Neuronal stem cell (in vitro differentiated cells): ENCODE results near the gene CHRNG.

Experiments used
- DNase-seq: peaks from one replicate; pipeline ENCODE4 v3.0.0-alpha.2; 2013; ENCODE audit warnings: low spot score
- H2AFZ ChIP-seq: one replicate; pipeline ENCODE4 v1.6.1; 2013; ENCODE audit warnings: mild to moderate bottlenecking, low read length, inconsistent platforms
- H2AK5ac ChIP-seq: 2 replicates; pipeline ENCODE4 v1.6.1; 2013; ENCODE audit warnings: low read depth, mild to moderate bottlenecking, inconsistent platforms, low read length, moderate library complexity, mixed read lengths
- H2BK120ac ChIP-seq: 2 replicates; pipeline ENCODE4 v1.6.1; 2013; ENCODE audit warnings: low read depth, mild to moderate bottlenecking, inconsistent platforms, low read length, moderate library complexity, mixed read lengths
- H2BK12ac ChIP-seq: one replicate; pipeline ENCODE4 v1.6.1; 2013; ENCODE audit warnings: low read length, inconsistent platforms
- H2BK15ac ChIP-seq: 2 replicates; pipeline ENCODE4 v1.6.1; 2013; ENCODE audit warnings: mild to moderate bottlenecking, low read length, inconsistent platforms, mixed read lengths
- H2BK5ac ChIP-seq: one replicate; pipeline ENCODE4 v1.6.1; 2013; ENCODE audit warnings: inconsistent platforms, mild to moderate bottlenecking, low read length, moderate library complexity
- H3K14ac ChIP-seq: one replicate; pipeline ENCODE4 v1.6.1; 2013; ENCODE audit warnings: low read length, inconsistent platforms
- H3K18ac ChIP-seq: 2 replicates; pipeline ENCODE4 v1.6.1; 2013; ENCODE audit warnings: low read length, inconsistent platforms
- H3K23ac ChIP-seq: 2 replicates; pipeline ENCODE4 v1.6.1; 2013; ENCODE audit warnings: low read depth, mild to moderate bottlenecking, mixed read lengths, low read length, inconsistent platforms; ENCODE audit not compliant: poor library complexity
- H3K27ac ChIP-seq: replicated peaks from 3 replicates; pipeline ENCODE4 v1.5.1; 2013; ENCODE audit warnings: low read length, inconsistent platforms
- H3K27me3 ChIP-seq, 3 experiments: 2 replicates each; pipeline ENCODE4 v1.6.1; 2013; ENCODE audit warnings: low read length in 3 of 3, mild to moderate bottlenecking in 2 of 3, inconsistent platforms in 1 of 3, low read depth in 1 of 3, mixed read lengths in 1 of 3, moderate library complexity in 1 of 3; ENCODE audit not compliant: control insufficient read depth in 3 of 3, insufficient read depth in 3 of 3
- H3K36me3 ChIP-seq, 2 donors: replicated peaks in 1 of 2; 2 replicates each; pipeline ENCODE4 v1.6.1; 2013; ENCODE audit warnings: low read length in 2 of 2; ENCODE audit not compliant: control insufficient read depth in 2 of 2, insufficient read depth in 2 of 2
- H3K4ac ChIP-seq: 2 replicates; pipeline ENCODE4 v1.6.1; 2013; ENCODE audit warnings: inconsistent platforms, mild to moderate bottlenecking, low read length, moderate library complexity
- H3K4me1 ChIP-seq, 2 donors: 1 replicate in 1 of 2; 2 replicates in 1 of 2; pipeline ENCODE4 v1.6.1; 2013; ENCODE audit warnings: low read length in 2 of 2, low read depth in 1 of 2; ENCODE audit not compliant: control insufficient read depth in 2 of 2, insufficient read depth in 1 of 2
- H3K4me2 ChIP-seq: one replicate; pipeline ENCODE4 v1.6.1; 2013; ENCODE audit warnings: mild to moderate bottlenecking, low read length, inconsistent platforms; ENCODE audit not compliant: insufficient read depth, poor library complexity, severe bottlenecking
- H3K4me3 ChIP-seq, 2 donors: 2 replicates each; pipeline ENCODE4 v1.5.1; 2013; ENCODE audit warnings: low read length in 2 of 2, mild to moderate bottlenecking in 2 of 2, inconsistent platforms in 1 of 2, moderate library complexity in 1 of 2
- H3K79me1 ChIP-seq: one replicate; pipeline ENCODE4 v1.6.1; 2013; ENCODE audit warnings: low read depth, mild to moderate bottlenecking, inconsistent platforms, low read length, moderate library complexity
- H3K9ac ChIP-seq: one replicate; pipeline ENCODE4 v1.6.1; 2013; ENCODE audit warnings: mild to moderate bottlenecking, low read depth, low read length, inconsistent platforms; ENCODE audit not compliant: poor library complexity
- H3K9me3 ChIP-seq, 2 donors: replicated peaks in 1 of 2; 2 replicates each; pipeline versions ENCODE3 to v1.6.1; 2013; ENCODE audit warnings: low read length in 2 of 2, mild to moderate bottlenecking in 2 of 2, inconsistent platforms in 1 of 2, low read depth in 1 of 2, mixed read lengths in 1 of 2, moderate library complexity in 1 of 2; ENCODE audit not compliant: control insufficient read depth in 2 of 2, insufficient read depth in 1 of 2
- H4K8ac ChIP-seq: one replicate; pipeline ENCODE4 v1.6.1; 2013; ENCODE audit warnings: low read depth, mild to moderate bottlenecking, inconsistent platforms, low read length, moderate library complexity
- H4K91ac ChIP-seq: one replicate; pipeline ENCODE4 v1.6.1; 2013; ENCODE audit warnings: low read length, low read depth, mild to moderate bottlenecking, inconsistent platforms; ENCODE audit not compliant: poor library complexity
- WGBS, 2 donors: extraction: QIAGEN DNeasy Blood & Tissue Kit; methylation state at CpG; one replicate each; pipeline ENCODE4 v1.1.7; 2013; ENCODE audit warnings: missing lambda C conversion rate in 2 of 2, mixed read lengths in 1 of 2; ENCODE audit not compliant: insufficient read length in 2 of 2, insufficient replicate concordance in 1 of 2; ENCODE audit errors: extremely low coverage in 2 of 2; 5-methylcytosine and 5-hydroxymethylcytosine counted together

The CHRNG gene

DNA sequence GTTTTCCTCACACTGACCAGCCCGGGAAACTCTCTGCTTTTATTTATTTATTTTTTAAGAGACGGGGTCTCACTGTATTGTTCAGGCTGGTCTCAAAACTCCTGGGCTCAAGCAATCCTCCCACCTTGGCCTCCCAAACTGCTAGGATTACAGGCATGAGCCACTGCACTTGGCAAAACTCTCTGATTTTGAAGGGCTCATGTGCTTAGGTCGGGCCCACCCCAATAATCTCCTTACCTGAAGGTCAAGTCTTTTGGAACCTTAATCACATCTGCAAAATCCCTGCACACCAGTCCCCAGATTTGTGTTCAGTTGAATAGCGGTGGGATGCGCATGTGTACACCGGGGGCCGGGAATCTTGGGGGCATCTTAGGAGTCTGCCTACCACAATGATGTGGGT is 44.2 kb upstream of the CHRNG start:
- peak overlapping the region; percentile 24 for H2AK5ac ChIP-seq
- H3K9me3 ChIP-seq = no peaks in the 10 kb centered on the region
- no peak overlapping the region for H4K8ac ChIP-seq
- H3K9ac ChIP-seq = no peak overlapping the region
- H3K4ac ChIP-seq = no peak overlapping the region
- no peaks in the 10 kb centered on the region for H3K36me3 ChIP-seq
- no peak overlapping the region for H3K23ac ChIP-seq
- H3K4me3 ChIP-seq = no peak overlapping the region
- H2BK5ac ChIP-seq = no peak overlapping the region
- no peaks in the 10 kb centered on the region for H3K79me1 ChIP-seq
- H3K27ac ChIP-seq = no peak overlapping the region
- no peak overlapping the region for H4K91ac ChIP-seq
- no peak overlapping the region for H2BK120ac ChIP-seq
- no peak for DNase-seq
- no peak overlapping the region for H2AFZ ChIP-seq
- no peak overlapping the region for H3K4me2 ChIP-seq
- WGBS, 2 donors = no CpG with 5 or more reads among the region's 7 CpGs
- no peak overlapping the region for H2BK15ac ChIP-seq
- H3K4me1 ChIP-seq = peaks cover 9 to 22% of the 10 kb centered on the region in 2 donors
- H2BK12ac ChIP-seq = no peak overlapping the region
- peaks cover 0 to 80% (median 0%) of the 10 kb centered on the region in 3 experiments for H3K27me3 ChIP-seq
- no peak overlapping the region for H3K14ac ChIP-seq
- no peak overlapping the region for H3K18ac ChIP-seq

DNA sequence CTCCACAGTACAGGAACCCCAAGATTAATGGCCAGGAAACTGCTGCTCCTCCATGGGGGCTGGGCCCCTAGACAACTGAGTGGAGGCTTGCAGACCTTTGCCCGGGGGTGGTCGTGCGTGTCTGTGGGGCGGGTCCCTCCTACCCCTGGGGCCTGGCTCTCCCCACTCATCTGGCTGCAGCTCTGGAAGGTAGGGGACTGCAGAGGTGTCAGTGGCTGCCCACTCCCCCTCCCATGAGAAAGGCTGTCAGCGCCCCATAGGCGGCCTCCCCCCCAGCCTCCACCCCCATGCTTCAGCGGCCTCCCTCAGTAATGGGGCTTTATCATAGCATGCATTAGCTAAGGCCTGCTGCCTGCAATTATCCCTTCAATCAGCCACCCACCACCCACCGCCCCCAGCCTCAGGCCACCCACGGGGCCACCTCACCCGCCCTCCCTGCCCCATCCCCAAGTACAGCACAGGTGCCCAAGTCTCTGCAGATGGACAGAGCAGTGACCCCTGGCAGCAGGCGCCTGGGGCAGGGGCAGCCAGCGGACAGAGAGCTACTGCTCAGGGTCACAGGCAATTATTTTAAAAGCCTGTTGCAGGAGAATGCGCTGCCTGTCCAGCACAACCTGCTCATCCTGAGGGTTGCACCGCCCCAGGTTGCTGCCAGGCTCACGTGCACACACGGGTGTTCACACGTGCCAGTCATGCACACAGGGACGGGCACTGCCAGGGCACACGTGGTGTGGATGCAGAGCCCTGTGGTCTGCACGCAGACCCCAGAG is 42.8 kb upstream of the CHRNG start:
- H3K4me2 ChIP-seq = no peak overlapping the region
- no peaks in the 10 kb centered on the region for H3K36me3 ChIP-seq
- H2BK5ac ChIP-seq = no peak overlapping the region
- peak overlapping the region; percentile 95 for H2BK12ac ChIP-seq
- no peak overlapping the region for H2BK15ac ChIP-seq
- H3K14ac ChIP-seq = no peak overlapping the region
- H4K8ac ChIP-seq = no peak overlapping the region
- no peak for DNase-seq
- H3K4me1 ChIP-seq = peaks cover 9 to 24% of the 10 kb centered on the region in 2 donors
- H2BK120ac ChIP-seq = no peak overlapping the region
- no peak overlapping the region for H3K4ac ChIP-seq
- H3K79me1 ChIP-seq = no peaks in the 10 kb centered on the region
- no peak overlapping the region for H2AFZ ChIP-seq
- peak overlapping the region; percentile 79 for H3K9ac ChIP-seq
- no peaks in the 10 kb centered on the region for H3K9me3 ChIP-seq
- H3K4me3 ChIP-seq = peak overlapping the region in 1 of 2 donors; percentile 31
- H2AK5ac ChIP-seq = peak overlapping the region; percentile 66
- no CpG with 5 or more reads among the region's 20 CpGs for WGBS, 2 donors
- H3K27ac ChIP-seq = peak overlapping the region; percentile 36
- H3K18ac ChIP-seq = peak overlapping the region; percentile 92
- H4K91ac ChIP-seq = no peak overlapping the region
- peaks cover 0 to 79% (median 0%) of the 10 kb centered on the region in 3 experiments for H3K27me3 ChIP-seq
- no peak overlapping the region for H3K23ac ChIP-seq

DNA sequence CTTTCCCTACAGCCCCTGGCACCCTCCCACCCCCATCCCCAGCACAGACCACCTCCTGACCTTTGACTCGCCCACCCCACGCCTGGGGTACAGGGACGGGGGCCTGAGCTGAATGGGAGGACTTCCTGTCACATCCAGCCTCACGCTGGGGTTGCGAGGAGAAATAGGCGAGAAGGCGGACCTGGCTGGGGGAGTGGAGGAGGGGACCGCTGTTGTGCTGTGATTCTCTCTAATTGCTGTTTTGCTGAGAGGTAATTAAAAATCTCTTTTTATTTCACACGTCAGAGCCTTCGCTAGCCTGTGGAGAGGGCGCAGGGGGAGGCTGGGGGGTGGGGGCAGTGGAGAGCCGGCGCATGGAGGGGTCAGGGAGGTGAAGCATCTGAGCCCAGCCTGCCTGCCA is 42.1 kb upstream of the CHRNG start:
- H3K4me1 ChIP-seq = peaks cover 11 to 27% of the 10 kb centered on the region in 2 donors

DNA sequence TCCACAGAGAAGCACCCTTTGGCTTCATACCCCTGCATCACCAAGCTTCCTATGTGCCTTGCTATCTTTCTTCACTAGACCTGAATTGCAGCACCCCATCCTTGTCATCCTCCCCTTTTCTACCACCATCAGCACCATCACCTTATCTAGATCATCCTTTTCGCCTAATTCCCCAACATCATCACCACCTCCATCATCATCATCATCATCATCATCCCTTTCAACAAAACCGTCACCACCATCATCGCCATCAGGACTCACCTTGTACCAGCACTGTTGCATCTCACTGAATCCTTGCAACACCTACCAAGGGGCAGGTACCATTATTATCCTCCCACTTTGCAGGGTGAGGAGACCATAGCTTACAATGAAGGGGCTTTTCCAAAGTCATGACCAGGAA is 41.0 kb upstream of the CHRNG start:
- Histone ChIP-seq H3K27ac (no peak overlapping the region), H2BK120ac (no peak overlapping the region), H3K4me3 (no peak overlapping the region), H2BK12ac (no peak overlapping the region), H2BK5ac (no peak overlapping the region), H3K27me3 (peaks cover 0 to 76% (median 10%) of the 10 kb centered on the region in 3 experiments), H3K4me1 (peaks cover 15 to 28% of the 10 kb centered on the region in 2 donors), H3K4ac (no peak overlapping the region), H4K8ac (no peak overlapping the region), H2AFZ (no peak overlapping the region), H3K79me1 (no peaks in the 10 kb centered on the region), H2BK15ac (peak overlapping the region; percentile 59), H4K91ac (no peak overlapping the region), H3K4me2 (no peak overlapping the region), H3K14ac (no peak overlapping the region), H3K18ac (no peak overlapping the region), H3K23ac (no peak overlapping the region), H2AK5ac (peak overlapping the region; percentile 16), H3K9ac (no peak overlapping the region), H3K9me3 (no peaks in the 10 kb centered on the region), H3K36me3 (no peaks in the 10 kb centered on the region)
- 100% methylated on average over 3 of the region's 3 CpGs; no CpG with 5 or more reads in 1 of the 2 donors for WGBS, 2 donors
- DNase-seq = no peak

More for the DNA sequence above, 42.1 kb upstream of the CHRNG start:
- DNase-seq = no peak
- peak overlapping the region; percentile 79 for H3K9ac ChIP-seq
- H3K14ac ChIP-seq = no peak overlapping the region
- H2BK120ac ChIP-seq = no peak overlapping the region
- H4K91ac ChIP-seq = no peak overlapping the region
- H2BK12ac ChIP-seq = no peak overlapping the region
- no peaks in the 10 kb centered on the region for H3K36me3 ChIP-seq
- no peak overlapping the region for H3K4me3 ChIP-seq
- no peak overlapping the region for H4K8ac ChIP-seq
- H3K18ac ChIP-seq = peak overlapping the region; percentile 92
- H3K4ac ChIP-seq = no peak overlapping the region
- no peaks in the 10 kb centered on the region for H3K79me1 ChIP-seq
- no peak overlapping the region for H2BK15ac ChIP-seq
- H3K27ac ChIP-seq = no peak overlapping the region
- H3K4me2 ChIP-seq = no peak overlapping the region
- WGBS, 2 donors = no CpG with 5 or more reads among the region's 13 CpGs
- no peak overlapping the region for H2AFZ ChIP-seq
- H3K23ac ChIP-seq = no peak overlapping the region
- peaks cover 0 to 77% (median 2%) of the 10 kb centered on the region in 3 experiments for H3K27me3 ChIP-seq
- no peak overlapping the region for H2AK5ac ChIP-seq
- no peaks in the 10 kb centered on the region for H3K9me3 ChIP-seq
- H2BK5ac ChIP-seq = no peak overlapping the region
